ENCODE results near the gene CTNNA2.

DNA sequence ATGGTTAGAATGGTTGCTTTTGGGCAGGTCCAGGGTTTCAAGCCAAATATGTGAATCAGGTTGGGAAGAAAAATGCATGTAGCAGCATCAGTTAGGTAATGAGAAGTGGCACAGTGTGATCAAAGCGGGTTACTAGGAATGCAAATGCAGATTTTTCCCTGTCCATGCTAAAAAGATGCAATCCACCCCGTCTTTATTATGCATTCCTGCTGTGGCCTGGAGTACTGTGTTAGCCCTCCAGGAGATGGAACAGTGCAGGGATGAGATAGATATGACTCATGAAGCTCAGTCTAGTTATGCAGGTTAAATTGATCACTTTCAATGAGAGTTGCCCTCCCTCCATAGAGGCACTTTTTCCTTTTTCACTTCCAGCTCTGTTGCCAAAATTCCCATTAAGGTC lies 283.8 kb downstream of the CTNNA2 start:
- peak; percentile 58 for TF ChIP-seq ISL1 (CRISPR knock-in tag; IDR thresholded peaks at IDR 0.05)
- TF ChIP-seq, protein P1, sequence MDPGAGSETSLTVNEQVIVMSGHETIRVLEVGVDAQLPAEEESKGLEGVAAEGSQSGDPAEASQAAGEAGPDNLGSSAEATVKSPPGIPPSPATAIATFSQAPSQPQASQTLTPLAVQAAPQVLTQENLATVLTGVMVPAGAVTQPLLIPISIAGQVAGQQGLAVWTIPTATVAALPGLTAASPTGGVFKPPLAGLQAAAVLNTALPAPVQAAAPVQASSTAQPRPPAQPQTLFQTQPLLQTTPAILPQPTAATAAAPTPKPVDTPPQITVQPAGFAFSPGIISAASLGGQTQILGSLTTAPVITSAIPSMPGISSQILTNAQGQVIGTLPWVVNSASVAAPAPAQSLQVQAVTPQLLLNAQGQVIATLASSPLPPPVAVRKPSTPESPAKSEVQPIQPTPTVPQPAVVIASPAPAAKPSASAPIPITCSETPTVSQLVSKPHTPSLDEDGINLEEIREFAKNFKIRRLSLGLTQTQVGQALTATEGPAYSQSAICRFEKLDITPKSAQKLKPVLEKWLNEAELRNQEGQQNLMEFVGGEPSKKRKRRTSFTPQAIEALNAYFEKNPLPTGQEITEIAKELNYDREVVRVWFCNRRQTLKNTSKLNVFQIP (CRISPR knock-in tag; IDR thresholded peaks at IDR 0.05; ENCODE audit: borderline replicate concordance, low read depth), result no peak
- no peak for TF ChIP-seq ZFP30 (CRISPR knock-in tag; IDR thresholded peaks at IDR 0.05)
- TF ChIP-seq, protein P2, sequence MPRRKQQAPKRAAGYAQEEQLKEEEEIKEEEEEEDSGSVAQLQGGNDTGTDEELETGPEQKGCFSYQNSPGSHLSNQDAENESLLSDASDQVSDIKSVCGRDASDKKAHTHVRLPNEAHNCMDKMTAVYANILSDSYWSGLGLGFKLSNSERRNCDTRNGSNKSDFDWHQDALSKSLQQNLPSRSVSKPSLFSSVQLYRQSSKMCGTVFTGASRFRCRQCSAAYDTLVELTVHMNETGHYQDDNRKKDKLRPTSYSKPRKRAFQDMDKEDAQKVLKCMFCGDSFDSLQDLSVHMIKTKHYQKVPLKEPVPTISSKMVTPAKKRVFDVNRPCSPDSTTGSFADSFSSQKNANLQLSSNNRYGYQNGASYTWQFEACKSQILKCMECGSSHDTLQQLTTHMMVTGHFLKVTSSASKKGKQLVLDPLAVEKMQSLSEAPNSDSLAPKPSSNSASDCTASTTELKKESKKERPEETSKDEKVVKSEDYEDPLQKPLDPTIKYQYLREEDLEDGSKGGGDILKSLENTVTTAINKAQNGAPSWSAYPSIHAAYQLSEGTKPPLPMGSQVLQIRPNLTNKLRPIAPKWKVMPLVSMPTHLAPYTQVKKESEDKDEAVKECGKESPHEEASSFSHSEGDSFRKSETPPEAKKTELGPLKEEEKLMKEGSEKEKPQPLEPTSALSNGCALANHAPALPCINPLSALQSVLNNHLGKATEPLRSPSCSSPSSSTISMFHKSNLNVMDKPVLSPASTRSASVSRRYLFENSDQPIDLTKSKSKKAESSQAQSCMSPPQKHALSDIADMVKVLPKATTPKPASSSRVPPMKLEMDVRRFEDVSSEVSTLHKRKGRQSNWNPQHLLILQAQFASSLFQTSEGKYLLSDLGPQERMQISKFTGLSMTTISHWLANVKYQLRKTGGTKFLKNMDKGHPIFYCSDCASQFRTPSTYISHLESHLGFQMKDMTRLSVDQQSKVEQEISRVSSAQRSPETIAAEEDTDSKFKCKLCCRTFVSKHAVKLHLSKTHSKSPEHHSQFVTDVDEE (CRISPR knock-in tag; IDR thresholded peaks at IDR 0.05), result no peak
- no peak for TF ChIP-seq PPARA (CRISPR knock-in tag; IDR thresholded peaks at IDR 0.05; ENCODE audit: borderline replicate concordance)
- TF ChIP-seq ZNF70 (CRISPR knock-in tag; IDR thresholded peaks at IDR 0.05), result no peak
